Progenitor cell of endocrine pancreas (in vitro differentiated cells): ENCODE data around the gene SCYGR3. TPM values are rescaled to one million over a fixed set of nuclear protein-coding genes. Genes with fewer than 3 reads are reported as not detected.
A peak's percentile ranks its signal among the peaks of the same experiment; 100 is the strongest.

ENCODE experiments used
- DNase-seq: peaks from one replicate; pipeline ENCODE4 v3.0.0; 2021; ENCODE audit warnings: low spot score; ENCODE audit not compliant: unreplicated experiment
- H3K27ac Mint-ChIP-seq: 2 replicates; pipeline ENCODE4 v1.8.0; 2021; ENCODE audit warnings: mild to moderate bottlenecking, moderate library complexity, mixed read lengths
- H3K27me3 Mint-ChIP-seq: 2 replicates; pipeline ENCODE4 v1.8.0; 2021; ENCODE audit warnings: mixed read lengths
- H3K36me3 Mint-ChIP-seq: 2 replicates; pipeline ENCODE4 v1.8.0; 2022; ENCODE audit warnings: mixed read lengths; ENCODE audit not compliant: insufficient read depth
- H3K4me1 Mint-ChIP-seq: 2 replicates; pipeline ENCODE4 v1.8.0; 2021; ENCODE audit warnings: low read depth, mixed read lengths
- H3K4me3 Mint-ChIP-seq: 2 replicates; pipeline ENCODE4 v1.8.0; 2021; ENCODE audit warnings: low read depth, mild to moderate bottlenecking, moderate library complexity, mixed read lengths
- H3K9me3 Mint-ChIP-seq: 2 replicates; pipeline ENCODE4 v1.8.0; 2021; ENCODE audit warnings: low read depth, mixed read lengths
- CTCF ChIP-seq: fragments of 200-600 bp; sonication (generic); IDR thresholded peaks from one replicate; pipeline ENCODE4 v1.5.0; 2021; ENCODE audit warnings: antibody characterized with exemption, mild to moderate bottlenecking; ENCODE audit not compliant: unreplicated experiment
- total RNA-seq: library from RNA; stranded (reverse); gene quantifications from 2 replicates; pipeline ENCODE4 v1.2.1, GENCODE V29; 2021

Gene SCYGR3
- total RNA-seq, 1 donor from 2014 or later: not detected

GRCh38 chr2:227625420-227625819 lies 10.8 kb upstream of the SCYGR3 start:
- no peak for TF ChIP-seq CTCF
- no peaks in the 10 kb centered on the region for H3K36me3 Mint-ChIP-seq
- H3K9me3 Mint-ChIP-seq: no peaks in the 10 kb centered on the region
- no peak overlapping the region for H3K4me3 Mint-ChIP-seq
- no peak for DNase-seq
- no peak overlapping the region for H3K27ac Mint-ChIP-seq
- H3K27me3 Mint-ChIP-seq: no peaks in the 10 kb centered on the region
- H3K4me1 Mint-ChIP-seq: no peaks in the 10 kb centered on the region

GRCh38 chr2:227623226-227623625 lies 8.6 kb upstream of the SCYGR3 start:
- no peaks in the 10 kb centered on the region for H3K27me3 Mint-ChIP-seq
- no peaks in the 10 kb centered on the region for H3K9me3 Mint-ChIP-seq
- H3K27ac Mint-ChIP-seq: no peak overlapping the region
- no peak overlapping the region for H3K4me3 Mint-ChIP-seq
- TF ChIP-seq CTCF: no peak
- no peaks in the 10 kb centered on the region for H3K36me3 Mint-ChIP-seq
- H3K4me1 Mint-ChIP-seq: no peaks in the 10 kb centered on the region
- no peak for DNase-seq

DNA sequence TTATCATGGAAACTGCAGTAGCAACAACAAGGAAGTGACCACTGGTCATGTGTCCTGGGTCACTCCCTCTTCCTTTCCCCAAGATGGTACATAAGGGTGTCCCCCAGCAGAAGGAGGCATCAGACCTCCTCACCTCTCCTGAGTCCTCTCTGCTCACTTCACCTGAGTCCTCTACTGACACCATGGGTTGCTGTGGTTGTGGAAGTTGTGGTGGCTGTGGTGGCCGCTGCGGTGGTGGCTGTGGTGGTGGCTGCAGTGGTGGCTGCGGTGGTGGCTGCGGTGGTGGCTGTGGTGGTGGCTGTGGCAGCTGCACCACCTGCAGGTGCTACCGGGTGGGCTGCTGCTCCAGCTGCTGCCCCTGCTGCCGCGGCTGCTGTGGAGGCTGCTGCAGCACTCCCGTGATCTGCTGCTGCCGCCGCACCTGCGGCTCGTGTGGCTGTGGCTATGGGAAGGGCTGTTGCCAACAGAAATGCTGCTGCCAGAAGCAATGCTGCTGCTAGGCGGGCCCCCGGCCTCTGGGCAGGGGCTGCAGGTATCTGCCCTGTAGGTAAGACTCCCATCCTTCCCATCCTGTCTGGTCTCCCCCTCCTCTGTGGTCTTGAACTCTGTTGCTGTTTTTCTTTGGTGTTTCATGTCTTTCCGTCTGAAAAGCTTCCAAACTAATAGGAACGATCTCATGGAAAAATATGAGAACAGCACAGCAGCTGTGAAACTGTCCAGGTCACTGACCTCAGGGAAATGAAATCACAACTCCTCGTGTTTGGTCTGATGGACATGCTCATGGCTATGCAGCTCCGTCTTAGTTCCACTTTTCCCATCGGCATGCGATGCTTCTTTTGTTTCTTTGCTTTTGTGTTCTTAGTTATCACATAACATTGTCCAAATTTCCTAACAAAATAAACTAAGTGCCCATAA lies 2.9 kb upstream of the SCYGR3 start, which contains the start of gene SCYGR4:
Gene SCYGR4 (plus strand): TSS at position 183 of the 915 bp plus-strand sequence. CDS start 0 bp downstream, at position 183.
- Mint-ChIP-seq H3K27ac (peak within 1 kb of the TSS; percentile 0), H3K4me3 (no peak within 1 kb of the TSS), H3K36me3 (no peaks in the 10 kb centered on the region), H3K4me1 (no peaks in the 10 kb centered on the region), H3K9me3 (no peaks in the 10 kb centered on the region), H3K27me3 (peaks cover 18% of the 10 kb centered on the region)
- no peak for DNase-seq
- no peak for TF ChIP-seq CTCF

DNA sequence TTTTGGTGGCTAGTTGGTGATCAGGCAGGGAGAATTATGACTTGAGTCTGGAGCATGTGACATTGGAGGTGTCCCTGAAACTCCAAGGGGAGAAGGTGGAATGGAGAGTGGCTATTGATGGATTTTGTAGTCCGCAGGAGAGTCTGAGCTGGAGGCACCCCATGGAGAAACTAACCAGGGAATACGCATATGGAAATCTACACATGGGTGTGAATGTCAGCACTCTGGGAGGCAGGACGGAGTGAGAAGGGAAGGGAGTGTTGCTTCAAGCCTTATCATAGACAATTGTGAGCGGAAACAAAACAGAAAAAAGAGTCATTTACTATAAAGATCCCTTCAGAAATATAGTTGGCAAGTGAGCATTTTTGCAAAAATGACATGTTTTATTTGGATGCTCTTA lies 2.0 kb upstream of the SCYGR3 start:
- no peak for DNase-seq
- H3K9me3 Mint-ChIP-seq: no peaks in the 10 kb centered on the region
- H3K4me3 Mint-ChIP-seq: no peak overlapping the region
- H3K27ac Mint-ChIP-seq: peak overlapping the region; percentile 0
- no peaks in the 10 kb centered on the region for H3K36me3 Mint-ChIP-seq
- TF ChIP-seq CTCF: no peak
- H3K4me1 Mint-ChIP-seq: no peaks in the 10 kb centered on the region
- H3K27me3 Mint-ChIP-seq: peaks cover 18% of the 10 kb centered on the region

- no peak for TF ChIP-seq CTCF
- no peaks in the 10 kb centered on the region for H3K4me1 Mint-ChIP-seq
- DNase-seq: no peak
- H3K9me3 Mint-ChIP-seq: no peaks in the 10 kb centered on the region
- peak overlapping the region; percentile 33 for H3K27ac Mint-ChIP-seq
- peaks cover 18% of the 10 kb centered on the region for H3K27me3 Mint-ChIP-seq
- H3K4me3 Mint-ChIP-seq: no peak overlapping the region
- no peaks in the 10 kb centered on the region for H3K36me3 Mint-ChIP-seq
Measured at GRCh38 chr2:227615906-227616305, 1.3 kb upstream of the SCYGR3 start.
